Skeletal muscle satellite cell (primary cell): Measurements from ENCODE around the gene MRGPRX1.
"Not testable (repeated sequence)": the region's sequence is repeated elsewhere in the genome, so short reads cannot be mapped to it uniquely, and the experiment has no call there.

Source experiments
- H3K27me3 ChIP-seq: 2 replicates; pipeline ENCODE4 v1.7.0; 2013; ENCODE audit warnings: low read length; ENCODE audit not compliant: control insufficient read depth, insufficient read depth
- H3K36me3 ChIP-seq: 2 replicates; pipeline ENCODE4 v1.7.0; 2013; ENCODE audit warnings: mild to moderate bottlenecking, control low read depth, low read length; ENCODE audit not compliant: insufficient read depth
- H3K4me1 ChIP-seq: 2 replicates; pipeline ENCODE4 v1.7.0; 2013; ENCODE audit warnings: low read length; ENCODE audit not compliant: control insufficient read depth, insufficient read depth
- H3K4me2 ChIP-seq: 2 replicates; pipeline ENCODE4 v1.7.0; 2013; ENCODE audit warnings: mild to moderate bottlenecking, low read length
- H3K4me3 ChIP-seq: 2 replicates; pipeline ENCODE4 v1.7.0; 2013; ENCODE audit warnings: low read length
- H3K9ac ChIP-seq: 2 replicates; pipeline ENCODE4 v1.7.0; 2013; ENCODE audit warnings: mild to moderate bottlenecking, low read depth, low read length, moderate library complexity
- H3K9me3 ChIP-seq: replicated peaks from 2 replicates; pipeline ENCODE4 v1.7.0; 2013; ENCODE audit warnings: mild to moderate bottlenecking, control low read depth, low read length

MRGPRX1 gene

DNA sequence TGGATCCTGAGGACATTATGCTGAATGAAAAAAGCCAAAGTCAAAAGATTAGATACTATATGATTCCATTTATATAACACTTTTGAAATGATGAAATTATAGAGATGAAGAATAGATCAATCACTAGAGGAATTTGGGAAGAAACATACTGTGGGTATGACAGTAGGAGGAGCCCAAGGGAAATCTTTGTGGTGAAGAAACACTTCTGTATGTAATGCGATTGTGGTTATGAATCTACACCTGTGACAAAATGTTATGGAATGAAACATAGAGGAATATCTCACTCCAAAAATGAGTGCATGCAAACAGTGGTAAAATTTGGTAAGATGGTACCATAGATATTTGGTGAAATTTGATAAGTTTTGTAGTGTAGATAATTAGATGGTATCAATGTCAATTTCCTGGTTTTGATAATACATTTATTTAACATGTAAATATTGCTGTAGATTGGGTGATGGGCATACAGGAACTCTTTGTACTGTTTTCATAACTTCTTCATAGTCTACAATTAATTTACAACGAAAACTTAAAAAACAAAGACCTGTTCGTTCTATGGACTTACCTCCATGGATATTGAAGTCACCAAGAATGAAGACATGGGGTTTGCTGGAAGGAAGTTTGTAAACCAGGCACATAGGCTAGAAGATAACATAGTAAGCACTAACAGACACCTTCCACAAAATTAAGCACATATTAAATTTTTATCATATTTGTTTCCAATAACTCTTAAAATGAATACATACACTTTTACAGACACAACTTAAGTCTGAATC is 11.5 kb downstream of the MRGPRX1 start:
- Histone ChIP-seq H3K4me3 (no peak overlapping the region), H3K9me3 (no peaks in the 10 kb centered on the region), H3K4me1 (no peaks in the 10 kb centered on the region), H3K9ac (no peak overlapping the region), H3K4me2 (no peak overlapping the region), H3K36me3 (no peaks in the 10 kb centered on the region), H3K27me3 (peaks cover 44% of the 10 kb centered on the region)

DNA sequence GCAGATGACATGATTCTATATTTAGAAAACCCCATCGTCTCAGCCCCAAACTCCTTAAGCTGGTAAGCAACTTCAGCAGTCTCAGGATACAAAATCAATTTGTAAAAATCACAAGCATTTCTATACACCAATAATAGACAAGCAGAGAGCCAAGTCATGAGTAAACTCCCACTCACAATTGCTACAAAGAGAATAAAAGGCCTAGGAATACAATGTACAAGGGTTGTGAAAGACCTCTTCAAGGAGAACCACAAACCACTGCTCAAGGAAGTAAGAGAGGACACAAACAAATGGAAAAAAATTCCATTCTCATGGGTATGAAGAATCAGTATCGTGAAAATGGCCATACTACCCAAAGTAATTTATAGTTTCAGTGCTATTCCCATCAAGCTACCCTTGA is 13.8 kb downstream of the MRGPRX1 start:
- H3K9me3 ChIP-seq, H3K4me2 ChIP-seq, H3K36me3 ChIP-seq, H3K4me3 ChIP-seq, H3K4me1 ChIP-seq, H3K9ac ChIP-seq: not testable (repeated sequence)
- peaks cover 23% of the 10 kb centered on the region for H3K27me3 ChIP-seq

DNA sequence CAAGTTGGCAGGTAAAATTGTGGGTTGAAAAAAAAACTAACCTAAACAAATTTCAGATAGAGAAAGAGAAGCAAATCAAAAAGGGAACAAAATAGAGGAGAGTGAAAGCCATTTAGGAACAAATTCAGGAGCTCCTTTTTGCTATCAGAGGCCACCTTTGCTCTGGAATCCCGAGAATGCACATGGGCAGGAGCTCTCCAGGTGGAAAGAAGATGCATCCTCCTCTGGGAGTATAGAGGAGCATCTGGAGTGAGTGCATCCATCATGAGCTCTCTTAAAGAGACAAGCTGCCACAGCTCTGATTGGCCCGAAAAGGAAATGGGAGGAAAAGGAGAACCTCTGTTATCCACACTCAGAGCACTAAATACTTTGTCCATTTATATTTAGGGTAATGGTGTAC is 26.3 kb downstream of the MRGPRX1 start:
- Histone ChIP-seq H3K4me2 (no peak overlapping the region), H3K27me3 (peaks cover 55% of the 10 kb centered on the region), H3K36me3 (no peaks in the 10 kb centered on the region), H3K9me3 (no peaks in the 10 kb centered on the region), H3K9ac (no peak overlapping the region), H3K4me3 (no peak overlapping the region), H3K4me1 (no peaks in the 10 kb centered on the region)

DNA sequence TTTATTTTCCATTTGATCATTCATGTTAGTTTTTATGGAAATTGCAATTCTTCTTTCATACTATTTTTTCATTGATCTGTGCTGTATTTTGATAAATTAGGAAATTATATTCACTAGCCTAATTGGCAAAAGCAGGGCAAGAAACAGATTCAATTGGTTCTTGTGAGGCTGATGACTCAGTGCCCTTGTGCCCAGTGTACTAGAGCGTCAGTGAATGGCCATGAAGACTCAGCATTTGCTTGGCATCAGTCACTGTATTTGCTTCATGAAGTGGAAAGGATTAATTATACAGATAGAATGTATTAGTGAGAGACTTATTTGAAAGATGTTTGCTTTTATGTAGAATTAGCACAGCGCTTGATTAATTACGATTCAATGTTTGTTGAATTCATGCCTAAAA is 31.8 kb downstream of the MRGPRX1 start:
- H3K9ac ChIP-seq, result no peak overlapping the region
- H3K9me3 ChIP-seq, result no peaks in the 10 kb centered on the region

DNA sequence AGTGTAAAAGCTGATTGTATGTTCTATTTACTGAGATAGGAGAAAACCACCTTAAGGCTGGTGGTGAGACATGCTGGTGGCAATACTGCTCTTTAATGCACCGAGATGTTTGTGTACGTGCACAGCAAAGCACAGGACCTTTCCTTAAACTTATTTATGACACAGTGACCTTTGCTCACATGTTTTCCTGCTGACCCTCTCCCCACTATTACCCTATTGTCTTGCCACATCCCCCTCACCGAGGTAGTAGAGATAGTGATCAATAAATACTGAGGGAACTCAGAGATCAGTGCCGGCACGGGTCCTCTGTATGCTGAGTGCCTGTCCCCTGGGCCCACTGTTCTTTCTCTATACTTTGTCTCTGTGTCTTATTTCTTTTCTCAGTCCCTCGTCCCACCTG is 38.6 kb downstream of the MRGPRX1 start:
- not testable (repeated sequence) for H3K27me3 ChIP-seq, H3K4me2 ChIP-seq, H3K4me1 ChIP-seq, H3K9ac ChIP-seq, H3K36me3 ChIP-seq, H3K4me3 ChIP-seq, H3K9me3 ChIP-seq

More for the DNA sequence above, 31.8 kb downstream of the MRGPRX1 start:
- Histone ChIP-seq H3K4me3 (no peak overlapping the region), H3K27me3 (peaks cover 33% of the 10 kb centered on the region), H3K4me1 (no peaks in the 10 kb centered on the region), H3K36me3 (no peaks in the 10 kb centered on the region), H3K4me2 (no peak overlapping the region)

DNA sequence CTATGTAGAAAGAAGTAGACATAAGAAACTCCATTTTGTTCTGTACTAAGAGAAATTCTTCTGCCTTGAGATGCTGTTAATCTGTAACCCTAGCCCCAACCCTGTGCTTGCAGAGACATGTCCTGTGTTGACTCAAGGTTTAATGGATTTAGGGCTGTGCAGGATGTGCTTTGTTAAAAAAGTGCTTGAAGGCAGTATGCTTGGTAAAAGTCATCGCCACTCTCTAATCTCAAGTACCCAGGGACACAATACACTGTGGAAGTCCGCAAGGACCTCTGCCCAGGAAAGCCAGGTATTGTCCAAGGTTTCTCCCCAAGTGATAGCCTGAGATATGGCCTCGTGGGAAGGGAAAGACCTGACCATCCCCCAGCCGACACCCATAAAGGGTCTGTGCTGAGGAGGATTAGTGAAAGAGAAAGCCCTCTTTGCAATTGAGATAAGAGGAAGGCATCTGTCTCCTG is 39.0 kb downstream of the MRGPRX1 start:
- not testable (repeated sequence) for H3K9me3 ChIP-seq, H3K36me3 ChIP-seq, H3K4me3 ChIP-seq, H3K27me3 ChIP-seq, H3K4me1 ChIP-seq, H3K9ac ChIP-seq, H3K4me2 ChIP-seq

DNA sequence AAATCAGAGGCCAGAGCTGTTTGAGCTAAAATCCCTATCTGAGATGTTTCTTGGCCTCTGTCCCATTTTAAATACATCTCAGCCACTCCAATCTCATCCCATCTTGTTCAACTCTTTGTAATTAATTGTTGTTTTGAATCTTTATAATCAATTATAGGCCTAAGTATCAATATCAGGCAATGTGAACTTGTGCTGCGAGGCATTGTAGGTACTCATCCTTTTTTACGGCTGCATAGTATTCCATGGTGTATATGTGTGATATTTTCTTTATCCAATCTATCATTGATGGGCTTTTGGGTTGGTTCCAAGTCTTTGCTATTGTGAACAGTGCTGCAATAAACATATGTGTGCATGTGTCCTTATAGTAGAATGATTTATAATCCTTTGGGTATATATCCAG is 47.5 kb downstream of the MRGPRX1 start:
- H3K4me3 ChIP-seq, H3K9ac ChIP-seq, H3K9me3 ChIP-seq, H3K36me3 ChIP-seq, H3K4me1 ChIP-seq, H3K4me2 ChIP-seq: not testable (repeated sequence)
- H3K27me3 ChIP-seq, result peaks cover 23% of the 10 kb centered on the region

DNA sequence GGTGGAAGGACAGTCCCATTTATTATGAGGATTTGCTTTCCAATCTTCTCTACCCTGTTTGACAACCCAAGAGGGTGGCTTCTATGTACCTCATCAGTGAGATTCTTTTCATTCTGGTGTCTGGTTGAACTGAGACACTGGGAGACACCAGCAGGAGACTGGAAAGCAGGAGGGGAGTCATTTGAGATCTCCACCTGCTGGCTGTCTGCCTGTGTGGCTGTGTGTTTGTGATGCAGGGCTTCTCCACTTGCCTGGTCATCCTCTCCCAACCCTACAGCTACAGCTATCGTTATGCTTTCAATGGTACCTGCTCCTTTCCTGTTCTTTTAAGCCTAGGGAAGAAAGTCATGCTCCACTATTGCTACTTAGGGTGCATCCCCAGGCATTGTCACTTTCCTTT is 48.6 kb downstream of the MRGPRX1 start:
- H3K9me3 ChIP-seq, result no peaks in the 10 kb centered on the region
- H3K4me3 ChIP-seq, result no peak overlapping the region
- no peaks in the 10 kb centered on the region for H3K36me3 ChIP-seq
- no peaks in the 10 kb centered on the region for H3K4me1 ChIP-seq
- no peak overlapping the region for H3K9ac ChIP-seq
- peaks cover 30% of the 10 kb centered on the region for H3K27me3 ChIP-seq
- H3K4me2 ChIP-seq, result no peak overlapping the region
